ENCODE results near the gene RRP15. TPM values are rescaled to one million over a fixed set of nuclear protein-coding genes. Genes with fewer than 3 reads are reported as not detected.

RRP15 gene
- total RNA-seq, 4 donors from 2014 or later, result 1.2 to 3.8 (median 2.0) TPM

DNA sequence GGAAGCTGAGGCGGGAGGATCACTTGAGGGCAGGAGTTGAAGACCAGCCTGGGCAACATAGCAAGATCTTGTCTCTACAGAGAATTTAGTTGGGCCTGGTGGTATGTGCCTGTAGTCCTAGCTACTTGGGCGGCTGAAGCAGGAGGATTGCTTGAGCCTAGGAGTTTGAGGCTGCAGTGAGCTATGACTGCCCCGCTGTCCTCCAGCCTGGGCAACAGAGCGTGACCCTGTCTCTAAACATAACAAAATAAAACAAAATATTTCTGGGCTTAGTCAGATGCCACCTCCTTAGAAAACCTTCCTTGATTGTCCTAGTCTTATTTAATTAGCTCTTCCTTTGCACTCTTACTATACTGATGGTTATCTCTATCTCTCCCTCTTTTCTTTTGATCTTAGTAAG, 68.6 kb downstream of the RRP15 start:
- Histone ChIP-seq H3K27me3 (no peaks in the 10 kb centered on the region), H3K36me3 (no peaks in the 10 kb centered on the region), H3K4me1 (peaks cover 0 to 12% (median 2%) of the 10 kb centered on the region in 4 donors), H3K27ac (no peak overlapping the region), H3K9me3 (no peaks in the 10 kb centered on the region), H3K4me3 (no peak overlapping the region)
- intact Hi-C loops (cut with DNase I; ENCODE audit: low total_unique reads), result no loop called here
- TF ChIP-seq, protein P1, sequence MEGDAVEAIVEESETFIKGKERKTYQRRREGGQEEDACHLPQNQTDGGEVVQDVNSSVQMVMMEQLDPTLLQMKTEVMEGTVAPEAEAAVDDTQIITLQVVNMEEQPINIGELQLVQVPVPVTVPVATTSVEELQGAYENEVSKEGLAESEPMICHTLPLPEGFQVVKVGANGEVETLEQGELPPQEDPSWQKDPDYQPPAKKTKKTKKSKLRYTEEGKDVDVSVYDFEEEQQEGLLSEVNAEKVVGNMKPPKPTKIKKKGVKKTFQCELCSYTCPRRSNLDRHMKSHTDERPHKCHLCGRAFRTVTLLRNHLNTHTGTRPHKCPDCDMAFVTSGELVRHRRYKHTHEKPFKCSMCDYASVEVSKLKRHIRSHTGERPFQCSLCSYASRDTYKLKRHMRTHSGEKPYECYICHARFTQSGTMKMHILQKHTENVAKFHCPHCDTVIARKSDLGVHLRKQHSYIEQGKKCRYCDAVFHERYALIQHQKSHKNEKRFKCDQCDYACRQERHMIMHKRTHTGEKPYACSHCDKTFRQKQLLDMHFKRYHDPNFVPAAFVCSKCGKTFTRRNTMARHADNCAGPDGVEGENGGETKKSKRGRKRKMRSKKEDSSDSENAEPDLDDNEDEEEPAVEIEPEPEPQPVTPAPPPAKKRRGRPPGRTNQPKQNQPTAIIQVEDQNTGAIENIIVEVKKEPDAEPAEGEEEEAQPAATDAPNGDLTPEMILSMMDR (IDR thresholded peaks at IDR 0.05), result no peak
- no peak for TF ChIP-seq EP300 (IDR thresholded peaks at IDR 0.05; ENCODE audit: low read depth)
- TF ChIP-seq POLR2AphosphoS5 (IDR thresholded peaks at IDR 0.05), result no peak
- no peak for TF ChIP-seq POLR2A (IDR thresholded peaks at IDR 0.05)
- DNase-seq, result no peak
- in situ Hi-C loops (cut with MboI; ENCODE audit: low pct_ligation_motif_present in 1 of 4, low pct_unique_long_range_greater_than_20kb in 1 of 4, low sequenced_read_pairs in 3 of 4), result no loop called here
- 83 to 95% methylated on average over 2 to 4 of the region's 4 CpGs for WGBS, 2 donors (ENCODE audit: low coverage in 1 of 2)

DNA sequence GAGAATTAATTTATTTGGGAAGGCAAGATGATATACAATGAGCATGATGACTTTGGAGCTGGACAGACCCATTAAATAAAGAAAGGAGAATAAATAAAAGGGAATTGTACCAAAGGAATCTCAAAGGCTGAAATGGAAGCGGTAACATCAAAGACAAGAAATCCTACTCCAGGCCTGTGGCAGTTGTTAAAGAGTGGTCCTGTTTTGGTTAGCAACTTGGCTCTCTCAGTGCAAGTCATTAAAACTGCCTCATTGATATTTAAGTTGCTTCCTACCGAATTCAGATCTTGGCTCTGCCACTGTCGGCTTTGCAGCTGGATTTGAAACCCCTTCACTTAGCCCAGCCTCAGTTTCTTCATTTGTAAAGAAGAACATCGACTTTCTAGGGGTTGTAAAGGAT, 70.2 kb downstream of the RRP15 start:
- Histone ChIP-seq H3K36me3 (no peaks in the 10 kb centered on the region), H3K4me1 (peaks cover 0 to 9% (median 0%) of the 10 kb centered on the region in 4 donors), H3K27me3 (no peaks in the 10 kb centered on the region), H3K27ac (no peak overlapping the region), H3K4me3 (no peak overlapping the region), H3K9me3 (no peaks in the 10 kb centered on the region)
- TF ChIP-seq POLR2AphosphoS5 (IDR thresholded peaks at IDR 0.05) (no peak), EP300 (IDR thresholded peaks at IDR 0.05; ENCODE audit: low read depth) (no peak), POLR2A (IDR thresholded peaks at IDR 0.05) (no peak)
- TF ChIP-seq, protein P1 (IDR thresholded peaks at IDR 0.05), result no peak
- DNase-seq, result no peak
- in situ Hi-C loops (cut with MboI; ENCODE audit: low pct_ligation_motif_present in 1 of 4, low pct_unique_long_range_greater_than_20kb in 1 of 4, low sequenced_read_pairs in 3 of 4), result no loop called here
- intact Hi-C loops (cut with DNase I; ENCODE audit: low total_unique reads), result no loop called here
- WGBS, 2 donors (ENCODE audit: low coverage in 1 of 2), result 65 to 78% methylated on average over 4 of the region's 4 CpGs

- Histone ChIP-seq H3K27ac (no peak overlapping the region), H3K9me3 (no peaks in the 10 kb centered on the region), H3K36me3 (no peaks in the 10 kb centered on the region), H3K4me1 (no peaks in the 10 kb centered on the region), H3K27me3 (no peaks in the 10 kb centered on the region), H3K4me3 (no peak overlapping the region)
- no peak for DNase-seq
- WGBS, 2 donors (ENCODE audit: low coverage in 1 of 2), result 79 to 89% methylated on average over 8 to 10 of the region's 10 CpGs
- intact Hi-C loops (cut with DNase I; ENCODE audit: low total_unique reads) (no loop called here), in situ Hi-C loops (cut with MboI; ENCODE audit: low pct_ligation_motif_present in 1 of 4, low pct_unique_long_range_greater_than_20kb in 1 of 4, low sequenced_read_pairs in 3 of 4) (no loop called here)
- TF ChIP-seq POLR2AphosphoS5 (IDR thresholded peaks at IDR 0.05), result no peak
- TF ChIP-seq EP300 (IDR thresholded peaks at IDR 0.05; ENCODE audit: low read depth), result no peak
- TF ChIP-seq, protein P1 (IDR thresholded peaks at IDR 0.05), result no peak
- TF ChIP-seq POLR2A (IDR thresholded peaks at IDR 0.05), result no peak
Observed at GRCh38 chr1:218357211-218357892, 72.3 kb downstream of the RRP15 start.

GRCh38 chr1:218357893-218358232, 72.8 kb downstream of the RRP15 start:
- intact Hi-C loops (cut with DNase I; ENCODE audit: low total_unique reads), result no loop called here
- WGBS, 2 donors (ENCODE audit: low coverage in 1 of 2), result 62 to 64% methylated on average over 3 of the region's 3 CpGs
- in situ Hi-C loops (cut with MboI; ENCODE audit: low pct_ligation_motif_present in 1 of 4, low pct_unique_long_range_greater_than_20kb in 1 of 4, low sequenced_read_pairs in 3 of 4), result no loop called here

More at GRCh38 chr1:218357893-218358232, 72.8 kb downstream of the RRP15 start:
- Histone ChIP-seq H3K36me3 (no peaks in the 10 kb centered on the region), H3K9me3 (no peaks in the 10 kb centered on the region), H3K4me3 (no peak overlapping the region), H3K27me3 (no peaks in the 10 kb centered on the region), H3K4me1 (no peaks in the 10 kb centered on the region), H3K27ac (no peak overlapping the region)
- TF ChIP-seq EP300 (IDR thresholded peaks at IDR 0.05; ENCODE audit: low read depth) (no peak), POLR2AphosphoS5 (IDR thresholded peaks at IDR 0.05) (no peak), POLR2A (IDR thresholded peaks at IDR 0.05) (no peak)
- TF ChIP-seq, protein P1 (IDR thresholded peaks at IDR 0.05), result no peak
- no peak for DNase-seq

Data from transverse colon (tissue), 4 donors.